Myometrial cell (primary cell): ENCODE results near the gene ADCK1. TPM values are rescaled to one million over a fixed set of nuclear protein-coding genes. Genes with fewer than 3 reads are reported as not detected.

Experiments
- total RNA-seq: library from RNA; depleted of rRNA; stranded (reverse); fragments of >200 nt; gene quantifications from 2 replicates; pipeline ENCODE4 v1.2.3, GENCODE V29; 2015

ADCK1 gene
- 11.2 and 16.3 TPM in 2 replicates for total RNA-seq

GRCh38 chr14:77799863-77800730 lies at the start of gene ADCK1:
TSS of gene ADCK1 (plus strand) at chr14:77800109. CDS start at chr14:77818979, 18,870 bp downstream.

GRCh38 chr14:77760381-77761204 lies 39.3 kb upstream of the ADCK1 start, which contains the start of gene SNW1:
TSS of gene SNW1 (minus strand) at chr14:77761156. CDS start at chr14:77761127, 29 bp downstream.

Other genes with a start within 250 kb of the ADCK1 start
- 30.0 and 32.3 TPM in 2 replicates for gene SPTLC2, start 183.5 kb upstream of the ADCK1 start, total RNA-seq
- gene ALKBH1, start 92.1 kb upstream of the ADCK1 start, total RNA-seq: 11.0 and 12.7 TPM in 2 replicates
- gene SLIRP, start 92.0 kb upstream of the ADCK1 start, total RNA-seq: 330 and 408 TPM in 2 replicates
- 44.7 and 57.8 TPM in 2 replicates for gene SNW1, start 39.0 kb upstream of the ADCK1 start, total RNA-seq